Astrocyte (in vitro differentiated cells and primary cell): ENCODE results near the gene CTXND1. TPM values are rescaled to one million over a fixed set of nuclear protein-coding genes. Genes with fewer than 3 reads are reported as not detected.

Experiments used
- DNase-seq: peaks from one replicate; pipeline ENCODE4 v3.0.0-alpha.2; 2010; ENCODE audit warnings: low read depth
- FAIRE-seq: peaks from 2 replicates; lab custom pipeline; 2011; peaks lifted over from hg19 to GRCh38; lab: Jason Lieb, UNC
- H2AFZ ChIP-seq: 2 replicates; pipeline ENCODE4 v1.6.0; 2012; ENCODE audit warnings: low read depth, low read length, inconsistent platforms
- H3K27ac ChIP-seq: 2 replicates; pipeline ENCODE4 v1.5.1; 2011; ENCODE audit warnings: low read depth, low read length, inconsistent platforms
- H3K27me3 ChIP-seq: 2 replicates; pipeline ENCODE4 v1.6.0; 2011; ENCODE audit warnings: low read length, inconsistent platforms; ENCODE audit not compliant: insufficient read depth
- H3K36me3 ChIP-seq: 2 replicates; pipeline ENCODE4 v1.5.1; 2011; ENCODE audit warnings: low read length, inconsistent platforms; ENCODE audit not compliant: insufficient read depth
- H3K4me1 ChIP-seq: 2 replicates; pipeline ENCODE4 v1.5.1; 2011; ENCODE audit warnings: low read length, inconsistent platforms; ENCODE audit not compliant: insufficient read depth
- H3K4me2 ChIP-seq: 2 replicates; pipeline ENCODE4 v1.6.0; 2012; ENCODE audit warnings: low read length, inconsistent platforms
- H3K4me3 ChIP-seq: 2 replicates; pipeline ENCODE4 v1.5.1; 2011; ENCODE audit warnings: low read depth, mild to moderate bottlenecking, low read length, inconsistent platforms; ENCODE audit not compliant: insufficient read depth
- H3K79me2 ChIP-seq: 2 replicates; pipeline ENCODE4 v1.6.0; 2012; ENCODE audit warnings: mild to moderate bottlenecking, low read length, inconsistent platforms; ENCODE audit not compliant: insufficient read depth
- H3K9ac ChIP-seq: 2 replicates; pipeline ENCODE4 v1.6.0; 2012; ENCODE audit warnings: mild to moderate bottlenecking, low read length, inconsistent platforms
- H3K9me3 ChIP-seq: 2 replicates; pipeline ENCODE4 v1.5.1; 2012; ENCODE audit warnings: low read depth, mild to moderate bottlenecking, low read length, inconsistent platforms; ENCODE audit not compliant: insufficient read depth
- H4K20me1 ChIP-seq: 2 replicates; pipeline ENCODE4 v1.6.0; 2012; ENCODE audit warnings: low read length, inconsistent platforms; ENCODE audit not compliant: insufficient read depth
- H3K27ac Mint-ChIP-seq: one replicate; pipeline ENCODE4 v1.8.0; 2021; ENCODE audit warnings: mild to moderate bottlenecking, mixed read lengths; ENCODE audit not compliant: unreplicated experiment
- H3K27me3 Mint-ChIP-seq: one replicate; pipeline ENCODE4 v1.8.0; 2021; ENCODE audit warnings: low read depth, mixed read lengths; ENCODE audit not compliant: unreplicated experiment
- H3K36me3 Mint-ChIP-seq: one replicate; pipeline ENCODE4 v1.8.0; 2021; ENCODE audit warnings: low read depth, mixed read lengths; ENCODE audit not compliant: unreplicated experiment
- H3K4me1 Mint-ChIP-seq: one replicate; pipeline ENCODE4 v1.8.0; 2021; ENCODE audit warnings: low read depth, mixed read lengths; ENCODE audit not compliant: unreplicated experiment
- H3K4me3 Mint-ChIP-seq: one replicate; pipeline ENCODE4 v1.8.0; 2021; ENCODE audit warnings: mild to moderate bottlenecking, moderate library complexity, mixed read lengths; ENCODE audit not compliant: unreplicated experiment
- H3K9me3 Mint-ChIP-seq: one replicate; pipeline ENCODE4 v1.8.0; 2021; ENCODE audit warnings: mild to moderate bottlenecking, mixed read lengths; ENCODE audit not compliant: unreplicated experiment
- EZH2 ChIP-seq: IDR thresholded peaks from 2 replicates; pipeline ENCODE4 v1.6.1; 2012; ENCODE audit warnings: mild to moderate bottlenecking, low read length, inconsistent platforms; ENCODE audit not compliant: insufficient read depth
- total RNA-seq: library from RNA; stranded (reverse); gene quantifications from 2 replicates; pipeline ENCODE4 v1.2.1, GENCODE V29; 2021
- TF ChIP-seq, protein P1 (sequence below): IDR thresholded peaks from 2 replicates; pipeline ENCODE4 v1.5.1; 2011; ENCODE audit warnings: low read depth, mild to moderate bottlenecking, inconsistent platforms, low read length, moderate library complexity; ENCODE audit not compliant: insufficient read depth

The CTXND1 gene
- total RNA-seq, 1 donor from 2014 or later: not detected

DNA sequence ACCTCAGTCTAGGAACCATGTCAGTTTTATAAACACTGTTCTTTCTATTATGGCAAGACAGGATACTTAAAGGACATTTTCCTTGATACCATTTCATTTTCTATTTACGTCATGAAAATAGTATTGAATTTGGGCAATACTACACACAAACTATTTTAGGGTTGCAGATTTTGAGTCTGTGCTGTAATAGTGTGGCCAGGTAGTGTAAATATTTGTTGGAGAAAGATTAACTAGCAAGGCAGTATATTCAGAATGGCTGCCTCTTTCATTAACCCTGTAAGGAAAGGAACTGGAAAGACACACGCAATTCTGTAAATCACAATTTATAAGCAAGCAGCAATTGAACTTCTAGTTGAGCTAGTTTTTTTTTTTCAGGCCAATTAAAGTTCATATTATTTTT, 2.0 kb downstream of the CTXND1 start:
- Histone ChIP-seq H2AFZ (no peak overlapping the region), H3K9ac (no peak overlapping the region), H3K79me2 (no peaks in the 10 kb centered on the region), H3K4me2 (no peak overlapping the region), H3K27me3 (peaks cover 48% of the 10 kb centered on the region), H3K36me3 (no peaks in the 10 kb centered on the region), H3K4me3 (no peak overlapping the region), H3K9me3 (no peaks in the 10 kb centered on the region), H4K20me1 (no peaks in the 10 kb centered on the region), H3K4me1 (no peaks in the 10 kb centered on the region), H3K27ac (no peak overlapping the region)
- Mint-ChIP-seq H3K36me3 (no peaks in the 10 kb centered on the region), H3K9me3 (no peaks in the 10 kb centered on the region), H3K4me1 (peaks cover 2% of the 10 kb centered on the region), H3K4me3 (no peak overlapping the region), H3K27ac (no peak overlapping the region), H3K27me3 (peaks cover 52% of the 10 kb centered on the region)
- no peak for FAIRE-seq
- DNase-seq: no peak
- TF ChIP-seq EZH2: no peak
- TF ChIP-seq, protein P1, sequence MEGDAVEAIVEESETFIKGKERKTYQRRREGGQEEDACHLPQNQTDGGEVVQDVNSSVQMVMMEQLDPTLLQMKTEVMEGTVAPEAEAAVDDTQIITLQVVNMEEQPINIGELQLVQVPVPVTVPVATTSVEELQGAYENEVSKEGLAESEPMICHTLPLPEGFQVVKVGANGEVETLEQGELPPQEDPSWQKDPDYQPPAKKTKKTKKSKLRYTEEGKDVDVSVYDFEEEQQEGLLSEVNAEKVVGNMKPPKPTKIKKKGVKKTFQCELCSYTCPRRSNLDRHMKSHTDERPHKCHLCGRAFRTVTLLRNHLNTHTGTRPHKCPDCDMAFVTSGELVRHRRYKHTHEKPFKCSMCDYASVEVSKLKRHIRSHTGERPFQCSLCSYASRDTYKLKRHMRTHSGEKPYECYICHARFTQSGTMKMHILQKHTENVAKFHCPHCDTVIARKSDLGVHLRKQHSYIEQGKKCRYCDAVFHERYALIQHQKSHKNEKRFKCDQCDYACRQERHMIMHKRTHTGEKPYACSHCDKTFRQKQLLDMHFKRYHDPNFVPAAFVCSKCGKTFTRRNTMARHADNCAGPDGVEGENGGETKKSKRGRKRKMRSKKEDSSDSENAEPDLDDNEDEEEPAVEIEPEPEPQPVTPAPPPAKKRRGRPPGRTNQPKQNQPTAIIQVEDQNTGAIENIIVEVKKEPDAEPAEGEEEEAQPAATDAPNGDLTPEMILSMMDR: no peak

DNA sequence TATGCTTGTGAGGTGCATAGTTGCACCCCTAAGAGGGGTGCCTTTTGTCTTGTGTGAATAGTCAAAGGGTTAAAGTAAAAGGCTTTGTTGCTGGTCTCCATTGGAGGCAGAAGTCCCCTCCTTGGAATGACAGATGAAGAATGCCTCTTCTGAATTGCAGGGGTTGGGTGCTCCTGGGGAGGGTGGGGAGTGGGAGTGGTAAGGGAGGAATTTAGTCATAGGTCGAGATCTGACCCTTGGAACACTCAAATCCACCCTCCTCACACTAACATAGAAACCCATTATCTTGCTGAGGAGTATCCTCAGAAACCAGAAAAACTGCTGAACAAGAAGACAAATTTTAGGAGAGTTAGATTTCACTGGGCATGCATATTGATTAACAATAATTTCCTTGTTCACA, 4.7 kb downstream of the CTXND1 start:
- H3K79me2 ChIP-seq: no peaks in the 10 kb centered on the region
- no peaks in the 10 kb centered on the region for H3K9me3 ChIP-seq
- no peak overlapping the region for H3K9ac ChIP-seq
- no peaks in the 10 kb centered on the region for H4K20me1 ChIP-seq
- no peak overlapping the region for H2AFZ ChIP-seq
- no peak overlapping the region for H3K4me3 ChIP-seq
- Mint-ChIP-seq H3K4me1 (peaks cover 2% of the 10 kb centered on the region), H3K27ac (no peak overlapping the region), H3K27me3 (peaks cover 59% of the 10 kb centered on the region), H3K36me3 (no peaks in the 10 kb centered on the region), H3K4me3 (no peak overlapping the region), H3K9me3 (no peaks in the 10 kb centered on the region)
- TF ChIP-seq EZH2: no peak
- TF ChIP-seq, protein P1: no peak
- H3K4me2 ChIP-seq: no peak overlapping the region
- H3K27me3 ChIP-seq: peaks cover 35% of the 10 kb centered on the region
- no peak overlapping the region for H3K27ac ChIP-seq
- no peaks in the 10 kb centered on the region for H3K4me1 ChIP-seq
- FAIRE-seq: no peak
- no peak for DNase-seq
- no peaks in the 10 kb centered on the region for H3K36me3 ChIP-seq

DNA sequence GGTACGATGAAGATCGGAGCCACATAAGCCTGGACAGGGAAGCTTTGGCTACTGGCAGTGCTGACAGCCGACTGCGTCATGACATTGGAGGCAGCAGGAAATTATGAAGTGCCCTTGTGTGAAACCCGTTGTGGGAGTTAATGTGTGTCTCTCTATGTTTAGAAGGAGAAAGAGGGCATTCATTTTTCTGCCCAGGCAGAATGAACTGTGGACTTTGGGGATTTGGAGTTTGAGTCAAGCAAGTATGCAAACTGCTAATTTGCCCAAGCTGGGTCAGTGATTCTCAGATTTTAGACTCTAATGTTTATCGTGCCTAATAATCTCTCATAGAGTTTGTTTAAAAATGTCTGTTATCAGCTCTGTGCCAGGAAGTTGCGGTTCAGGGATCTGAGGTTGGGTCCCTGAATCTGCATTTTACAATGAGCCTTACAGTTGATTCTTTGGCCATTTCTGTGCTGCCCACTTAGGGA, 5.6 kb downstream of the CTXND1 start:
- no peaks in the 10 kb centered on the region for H4K20me1 ChIP-seq
- H2AFZ ChIP-seq: no peak overlapping the region
- no peak overlapping the region for H3K4me3 Mint-ChIP-seq
- no peaks in the 10 kb centered on the region for H3K4me1 Mint-ChIP-seq
- no peaks in the 10 kb centered on the region for H3K36me3 Mint-ChIP-seq
- no peaks in the 10 kb centered on the region for H3K79me2 ChIP-seq
- H3K4me3 ChIP-seq: no peak overlapping the region
- FAIRE-seq: no peak
- peaks cover 62% of the 10 kb centered on the region for H3K27me3 Mint-ChIP-seq
- peaks cover 28% of the 10 kb centered on the region for H3K27me3 ChIP-seq
- H3K27ac ChIP-seq: no peak overlapping the region
- no peak overlapping the region for H3K4me2 ChIP-seq
- H3K27ac Mint-ChIP-seq: no peak overlapping the region
- no peak overlapping the region for H3K9ac ChIP-seq
- DNase-seq: no peak
- no peaks in the 10 kb centered on the region for H3K36me3 ChIP-seq
- no peaks in the 10 kb centered on the region for H3K9me3 Mint-ChIP-seq
- no peaks in the 10 kb centered on the region for H3K9me3 ChIP-seq
- no peak for TF ChIP-seq EZH2
- TF ChIP-seq, protein P1: no peak
- no peaks in the 10 kb centered on the region for H3K4me1 ChIP-seq
